SK-MEL-5 (cell line): ENCODE measurements around the gene KDSR. TPM values are rescaled to one million over a fixed set of nuclear protein-coding genes. Genes with fewer than 3 reads are reported as not detected.

Experiments
- DNase-seq: peaks from one replicate; pipeline ENCODE4 v3.0.0-alpha.2; 2016; ENCODE audit warnings: low read depth, low spot score
- in situ Hi-C: cut with HindIII; loops from 2 replicates; pipeline ENCODE4 v1.10.0; 2016; ENCODE audit warnings: low sequenced_read_pairs, high pct_unique_total_duplicates, low pct_unique_long_range_greater_than_20kb
- polyA plus RNA-seq, 2 experiments: library from polyadenylated mRNA; depleted of rRNA; stranded (reverse); fragments of >200 nt; gene quantifications; 2 replicates each; pipeline ENCODE4 v1.2.3, GENCODE V29; 2015
- total RNA-seq: library from RNA; depleted of rRNA; stranded (reverse); fragments of >200 nt; shearing (Covaris generic); gene quantifications from 2 replicates; pipeline ENCODE4 v1.2.3, GENCODE V29; 2014; rRNA removed

KDSR gene, protein sequence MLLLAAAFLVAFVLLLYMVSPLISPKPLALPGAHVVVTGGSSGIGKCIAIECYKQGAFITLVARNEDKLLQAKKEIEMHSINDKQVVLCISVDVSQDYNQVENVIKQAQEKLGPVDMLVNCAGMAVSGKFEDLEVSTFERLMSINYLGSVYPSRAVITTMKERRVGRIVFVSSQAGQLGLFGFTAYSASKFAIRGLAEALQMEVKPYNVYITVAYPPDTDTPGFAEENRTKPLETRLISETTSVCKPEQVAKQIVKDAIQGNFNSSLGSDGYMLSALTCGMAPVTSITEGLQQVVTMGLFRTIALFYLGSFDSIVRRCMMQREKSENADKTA
- total RNA-seq: 27.6 TPM in 2 replicates
- 45.4 and 59.5 TPM in 2 replicates for polyA plus RNA-seq (2015; cell fraction: cytosol; rRNA removed)
- 25.0 and 32.6 TPM in 2 replicates for polyA plus RNA-seq (2015; cell fraction: nucleus; rRNA removed)

DNA sequence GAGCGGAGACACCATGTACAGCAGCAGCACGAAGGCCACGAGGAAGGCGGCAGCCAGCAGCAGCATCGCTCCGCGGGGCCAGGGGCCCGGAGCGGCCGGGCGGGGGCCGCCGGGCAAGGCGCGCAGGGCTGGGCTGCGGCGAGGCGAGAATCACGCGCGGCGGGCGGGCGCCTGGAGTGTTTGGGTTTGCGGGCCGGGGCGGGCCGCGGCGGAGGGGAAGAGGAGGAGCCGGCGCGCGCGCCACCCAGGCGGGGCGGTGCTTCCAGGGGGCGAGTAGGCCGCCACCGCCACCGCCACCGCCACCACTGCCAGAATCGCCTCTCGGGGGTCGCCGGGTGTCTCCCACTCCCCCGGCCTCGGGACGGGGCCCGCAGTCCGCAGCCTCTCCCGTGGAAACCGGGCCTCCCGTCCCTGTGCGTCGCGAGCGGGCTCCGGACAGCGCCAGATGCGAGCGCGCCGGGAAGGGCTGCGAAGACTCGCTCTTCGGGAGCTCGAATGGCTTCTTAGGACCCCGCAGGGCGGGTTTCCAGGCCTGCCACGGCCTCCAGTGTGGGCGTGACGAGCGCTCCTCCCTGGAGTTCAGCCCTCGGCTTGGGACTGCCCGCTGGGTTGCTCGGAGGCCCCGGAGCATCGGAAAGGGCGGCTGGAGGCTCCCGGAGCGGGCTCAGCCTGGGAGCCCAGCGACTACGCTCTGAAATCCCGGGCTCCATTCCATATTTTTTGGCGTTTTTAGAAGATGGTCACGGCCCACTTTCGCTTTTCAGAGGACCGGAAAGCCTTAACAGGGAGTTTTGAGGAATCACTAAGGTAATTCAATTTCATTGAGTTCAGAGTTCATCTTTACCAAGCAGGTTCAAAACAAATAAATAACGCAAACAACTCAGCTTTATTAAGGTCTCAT, at the start of gene KDSR:
TSS of gene KDSR (minus strand) at position 154 of the 901 bp plus-strand sequence. CDS start at position 66, 88 bp downstream.
- DNase-seq: peak; percentile 97
- in situ Hi-C loops: no loop called here

DNA sequence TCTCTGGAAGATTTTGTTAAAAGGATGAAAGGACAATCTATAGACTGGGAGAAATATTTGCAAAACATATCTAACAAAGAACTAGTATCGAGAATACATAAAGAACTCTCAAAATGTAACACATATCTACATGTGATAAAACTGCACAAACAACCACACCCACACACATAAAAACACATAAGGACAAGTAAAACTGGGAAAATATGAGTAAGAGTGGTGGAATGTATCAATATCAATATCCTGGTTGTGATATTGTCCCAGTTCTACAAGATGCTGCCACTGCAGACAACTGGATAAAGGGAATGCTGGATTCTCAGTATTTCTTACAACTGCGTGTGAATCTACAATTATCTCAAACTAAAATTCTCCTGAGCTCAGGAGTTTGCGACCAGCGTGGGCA, 45.9 kb upstream of the KDSR start:
- in situ Hi-C loops: no loop called here

DNA sequence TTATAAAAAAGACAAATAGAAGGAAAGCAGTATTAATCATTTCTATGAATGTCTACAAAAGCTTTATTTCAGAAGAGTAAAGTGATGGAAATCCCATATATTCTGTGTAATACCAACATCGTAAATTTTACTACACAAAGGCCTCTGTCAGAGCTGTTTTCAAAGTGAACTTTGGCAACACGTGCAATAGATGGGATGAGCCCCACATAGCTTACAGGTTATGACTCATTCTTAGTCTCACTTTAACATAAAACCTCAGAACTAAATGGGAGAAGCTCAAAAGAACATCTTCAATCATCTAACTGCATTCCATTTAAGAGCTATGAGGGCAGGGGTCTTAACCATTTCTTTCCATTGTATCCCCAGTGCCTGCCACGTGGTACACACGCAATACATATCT, 43.8 kb upstream of the KDSR start:
- DNase-seq: no peak
- in situ Hi-C loops: no loop called here

More for the DNA sequence above, 45.9 kb upstream of the KDSR start:
- DNase-seq: no peak

DNA sequence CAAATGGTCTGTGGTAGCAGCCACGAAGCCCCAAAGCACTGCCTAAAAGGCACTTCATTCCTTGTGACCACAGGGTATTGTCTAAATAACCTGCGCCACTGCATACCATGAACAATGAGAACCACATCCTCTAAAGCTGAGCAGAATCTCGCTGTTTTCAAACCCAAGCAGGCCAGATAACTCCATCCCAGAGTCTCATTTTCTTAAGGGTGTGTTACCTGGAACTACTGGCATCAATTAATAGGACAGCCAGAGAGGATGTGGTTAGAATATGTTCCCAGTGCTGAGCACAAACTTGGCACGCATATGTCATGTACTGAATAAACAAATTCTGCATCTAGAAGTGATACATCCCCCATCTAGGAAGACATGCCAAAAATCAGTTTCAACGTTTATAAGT, 42.3 kb upstream of the KDSR start:
- in situ Hi-C loops: no loop called here
- DNase-seq: no peak

DNA sequence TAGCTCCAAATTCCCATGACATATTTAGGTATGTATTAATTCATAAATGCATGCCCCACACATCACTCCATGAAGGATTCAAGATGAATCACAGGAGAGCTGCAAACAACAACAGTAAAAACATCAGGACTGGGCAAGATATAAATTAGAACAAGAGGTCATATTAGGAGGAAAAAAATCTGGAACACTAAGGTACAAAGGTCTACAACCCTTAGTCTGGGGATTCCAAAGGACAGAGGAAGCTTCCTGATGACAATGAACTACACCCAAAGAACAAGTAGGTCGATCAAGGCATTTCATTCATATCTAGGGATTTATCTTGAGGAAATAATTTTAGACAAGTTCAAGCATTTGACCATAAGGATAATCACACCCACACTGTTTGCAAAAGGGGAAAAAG, 40.7 kb upstream of the KDSR start:
- no peak for DNase-seq
- in situ Hi-C loops: no loop called here

DNA sequence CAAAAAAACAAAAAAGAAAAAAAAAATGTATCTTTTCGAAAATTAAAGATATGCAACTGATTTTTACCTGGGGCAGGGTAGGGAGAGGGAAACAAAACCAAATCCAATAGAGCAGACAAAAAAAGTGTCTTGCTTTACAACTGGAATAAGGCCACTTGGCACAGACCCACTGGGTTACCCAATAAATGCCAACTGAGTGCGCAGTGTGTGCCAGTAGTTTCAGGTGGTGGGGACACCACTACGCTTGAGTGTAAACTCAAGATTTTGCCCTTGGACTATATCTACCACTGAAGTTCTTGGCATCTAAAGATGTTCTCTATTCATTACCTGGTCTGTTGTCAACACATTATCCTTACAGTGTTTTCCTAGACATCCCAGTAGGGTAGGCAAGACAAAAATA, 39.0 kb upstream of the KDSR start:
- no peak for DNase-seq
- in situ Hi-C loops: no loop called here

DNA sequence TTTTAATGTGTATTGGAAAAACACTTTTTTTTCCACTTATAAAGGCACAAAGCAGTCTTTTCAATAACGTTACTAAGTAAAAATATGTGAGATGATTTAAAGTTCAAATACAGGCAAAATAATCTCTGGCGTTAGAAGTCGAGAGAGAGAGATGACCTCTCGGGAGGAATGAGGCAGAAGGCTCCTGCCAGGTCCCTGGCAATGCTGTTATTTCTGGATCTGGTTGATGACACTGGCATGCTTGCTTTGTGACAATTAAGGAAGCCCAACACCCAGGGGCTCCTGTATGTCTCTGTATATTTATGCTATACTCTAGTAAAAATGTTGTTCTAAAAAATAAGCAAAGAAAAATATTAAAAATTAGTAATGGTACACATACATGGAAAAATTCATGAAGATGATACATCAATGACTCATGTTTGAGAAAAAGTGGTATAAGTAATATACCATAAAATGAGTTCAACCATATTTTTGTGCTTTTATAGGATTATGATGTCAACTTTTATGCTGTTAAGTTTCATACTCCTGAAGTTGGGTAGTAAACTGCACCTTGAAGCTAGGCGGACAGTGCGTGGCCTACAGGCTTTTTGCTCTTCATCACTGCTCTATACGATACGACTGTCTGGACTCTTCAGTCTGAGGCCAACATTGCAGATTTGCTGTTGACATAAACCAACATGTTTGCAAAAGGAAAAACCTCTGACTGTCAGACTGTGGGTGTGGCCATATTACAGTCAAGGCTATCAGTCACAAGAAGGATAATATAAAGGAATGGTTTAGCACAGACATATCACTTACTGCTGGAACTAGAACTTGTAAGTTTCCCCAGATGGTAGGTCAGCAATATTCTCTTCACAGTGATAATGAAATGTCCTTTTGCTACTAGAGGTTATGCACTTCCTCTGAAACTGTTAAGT, 35.5 kb upstream of the KDSR start:
- in situ Hi-C loops: no loop called here

DNA sequence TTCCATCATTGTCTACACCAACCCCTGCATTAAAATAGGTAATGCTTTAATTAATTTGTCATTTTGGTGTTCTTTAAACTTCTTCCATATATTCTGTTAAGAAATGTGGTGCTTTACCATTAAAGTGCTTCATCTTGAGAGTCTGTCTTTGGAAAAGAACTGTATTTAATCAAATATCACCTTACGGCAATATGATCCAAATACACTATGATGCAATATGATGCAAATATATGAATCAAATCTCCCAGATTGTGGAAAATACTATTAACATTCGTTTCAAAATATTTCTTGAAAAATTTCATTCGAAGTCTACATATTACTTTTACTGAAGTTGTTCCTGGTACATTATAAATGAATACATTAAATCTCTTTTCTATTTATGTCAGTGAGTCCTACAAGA, 32.3 kb upstream of the KDSR start:
- in situ Hi-C loops: no loop called here
- no peak for DNase-seq

More for the DNA sequence above, 35.5 kb upstream of the KDSR start:
- no peak for DNase-seq

DNA sequence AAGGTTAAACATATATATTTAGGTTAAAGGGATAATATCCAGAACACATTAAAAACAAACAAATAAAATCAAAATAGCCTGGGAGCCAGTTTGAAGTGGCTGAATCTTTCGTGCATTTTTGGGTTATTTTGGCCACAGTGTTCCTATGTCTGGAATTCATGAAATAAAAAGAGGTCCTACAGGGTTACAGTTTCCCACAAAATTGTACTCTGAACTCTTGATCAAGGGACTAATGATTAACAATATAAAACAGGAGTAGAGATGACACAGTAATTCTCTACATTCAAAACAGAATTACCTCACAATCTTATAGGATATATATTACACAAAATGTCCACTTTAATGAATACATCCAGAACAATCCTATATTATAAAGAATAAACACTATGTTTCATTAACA, 30.3 kb upstream of the KDSR start:
- no peak for DNase-seq
- in situ Hi-C loops: no loop called here

DNA sequence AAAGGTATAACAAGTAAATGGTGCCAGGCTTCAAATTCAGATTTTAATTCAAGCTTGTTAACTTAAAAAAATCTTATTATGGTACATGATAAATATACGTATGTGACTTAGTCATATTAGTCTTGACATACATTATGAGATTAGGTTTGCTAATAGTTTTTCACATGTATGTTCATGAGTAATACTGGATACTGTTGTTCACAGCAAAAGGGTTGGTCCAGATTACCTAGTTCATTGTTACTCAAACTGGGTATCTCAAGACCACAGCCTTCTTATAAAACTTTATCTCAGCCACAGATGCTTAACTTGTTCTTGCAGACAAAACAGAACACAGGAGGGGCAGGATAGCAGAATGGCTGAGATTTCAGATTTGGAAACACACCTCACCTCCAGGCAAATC, 28.5 kb upstream of the KDSR start:
- in situ Hi-C loops: no loop called here
- DNase-seq: no peak

DNA sequence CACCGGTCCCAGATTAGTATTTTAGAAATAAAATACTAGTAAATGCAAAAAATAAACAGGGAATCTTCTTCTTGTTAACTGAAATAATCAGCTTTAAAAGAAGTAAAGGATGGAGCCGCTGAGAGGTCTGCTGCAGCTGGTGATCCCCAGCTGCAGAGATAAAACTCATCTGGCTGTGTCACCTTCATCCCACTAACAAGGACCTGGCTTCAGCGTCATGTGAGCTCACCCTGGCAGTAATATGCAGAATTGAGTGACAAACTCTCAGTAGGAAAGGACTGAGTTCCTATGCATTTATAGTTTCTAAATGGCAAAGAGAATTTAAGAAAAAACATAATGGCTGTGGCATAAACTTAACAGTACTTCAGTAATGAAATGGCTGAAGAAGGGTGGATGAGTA, 27.9 kb upstream of the KDSR start:
- no peak for DNase-seq
- in situ Hi-C loops: no loop called here

DNA sequence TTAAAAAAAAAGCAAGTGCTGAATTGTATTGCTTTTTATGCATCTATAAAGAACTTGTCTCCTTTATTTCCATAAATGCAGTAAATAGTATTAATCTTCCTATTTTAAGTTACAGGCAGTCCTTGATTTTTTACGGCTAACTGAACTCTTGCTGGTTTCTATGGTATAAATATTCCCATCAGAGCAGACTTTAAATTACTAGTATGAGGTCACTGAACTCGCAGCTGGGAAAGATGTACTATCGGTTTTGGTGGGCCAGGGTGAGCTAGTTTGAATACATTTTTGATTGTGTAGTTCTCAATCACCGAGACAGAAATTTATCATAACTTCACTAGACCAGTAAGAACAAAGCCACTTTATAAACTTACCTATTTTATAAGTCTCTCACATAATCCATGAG, 20.9 kb upstream of the KDSR start:
- in situ Hi-C loops: no loop called here
- no peak for DNase-seq

DNA sequence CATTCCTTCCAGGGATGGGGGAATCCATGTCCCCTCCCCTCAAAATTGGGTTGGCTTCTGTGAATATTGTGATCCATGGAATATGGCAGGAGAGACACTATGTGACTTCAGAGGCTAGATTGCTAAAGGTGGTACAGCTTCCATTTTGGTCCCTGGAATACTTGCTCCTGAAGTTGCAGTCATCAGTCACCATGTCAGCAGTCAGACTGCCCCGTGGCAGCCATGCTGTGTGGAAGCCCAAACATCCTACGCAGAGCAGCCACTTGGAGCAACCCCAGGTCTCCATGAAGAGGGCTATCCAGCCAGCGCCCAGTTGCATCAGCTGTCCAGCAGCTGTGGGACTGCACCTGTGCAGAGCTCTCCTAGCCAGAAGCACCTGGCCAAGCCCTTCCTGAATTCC, 15.8 kb upstream of the KDSR start:
- no peak for DNase-seq
- in situ Hi-C loops: no loop called here

DNA sequence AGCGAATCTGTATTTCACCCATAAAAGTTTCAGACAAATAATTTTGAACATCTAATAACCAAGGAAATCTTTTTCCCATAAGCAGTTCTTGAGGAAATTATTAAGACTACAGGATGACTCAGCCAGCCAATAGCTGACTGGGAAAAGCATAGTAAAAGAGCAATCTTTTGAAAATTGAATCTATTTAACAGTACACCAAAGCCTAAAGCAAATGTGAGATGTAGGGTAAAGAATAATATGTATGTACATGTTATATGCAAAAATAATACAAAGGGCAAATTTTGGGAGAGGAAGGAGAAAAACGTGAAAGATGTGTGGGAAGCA, 12.6 kb upstream of the KDSR start:
- in situ Hi-C loops: no loop called here
- DNase-seq: no peak

DNA sequence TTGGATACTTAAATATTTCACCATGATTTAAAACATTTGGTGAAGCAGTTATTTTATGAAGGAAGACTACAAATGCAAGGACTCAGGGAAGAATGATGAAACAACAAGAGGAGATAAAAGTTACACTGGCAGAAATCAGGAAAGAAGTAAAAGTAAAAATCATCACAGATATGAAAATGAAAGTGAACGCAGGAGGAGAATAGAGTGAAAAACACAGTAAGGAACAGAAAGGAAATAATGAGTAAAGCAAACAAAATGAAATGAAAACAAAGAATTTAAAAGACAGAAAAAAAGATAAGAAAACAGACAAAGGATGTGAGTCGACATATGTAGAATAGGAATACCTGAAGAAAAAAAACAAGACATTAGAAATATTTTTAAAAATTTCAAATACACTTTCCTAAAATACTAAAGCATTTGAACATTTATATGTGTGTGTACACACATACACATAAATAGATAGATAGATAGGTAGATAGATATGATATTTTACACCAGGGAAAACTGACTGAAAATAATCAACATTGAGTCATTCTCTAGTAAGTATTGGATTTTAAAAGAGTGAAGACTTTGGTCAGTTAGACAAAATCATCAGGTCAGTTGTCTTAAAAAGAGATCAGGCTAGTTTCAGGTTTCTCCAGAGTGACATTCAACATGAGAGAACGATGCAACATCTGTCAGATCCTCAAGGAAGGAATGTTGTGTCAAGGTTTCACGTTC, 12.1 kb upstream of the KDSR start:
- in situ Hi-C loops: no loop called here
- no peak for DNase-seq

DNA sequence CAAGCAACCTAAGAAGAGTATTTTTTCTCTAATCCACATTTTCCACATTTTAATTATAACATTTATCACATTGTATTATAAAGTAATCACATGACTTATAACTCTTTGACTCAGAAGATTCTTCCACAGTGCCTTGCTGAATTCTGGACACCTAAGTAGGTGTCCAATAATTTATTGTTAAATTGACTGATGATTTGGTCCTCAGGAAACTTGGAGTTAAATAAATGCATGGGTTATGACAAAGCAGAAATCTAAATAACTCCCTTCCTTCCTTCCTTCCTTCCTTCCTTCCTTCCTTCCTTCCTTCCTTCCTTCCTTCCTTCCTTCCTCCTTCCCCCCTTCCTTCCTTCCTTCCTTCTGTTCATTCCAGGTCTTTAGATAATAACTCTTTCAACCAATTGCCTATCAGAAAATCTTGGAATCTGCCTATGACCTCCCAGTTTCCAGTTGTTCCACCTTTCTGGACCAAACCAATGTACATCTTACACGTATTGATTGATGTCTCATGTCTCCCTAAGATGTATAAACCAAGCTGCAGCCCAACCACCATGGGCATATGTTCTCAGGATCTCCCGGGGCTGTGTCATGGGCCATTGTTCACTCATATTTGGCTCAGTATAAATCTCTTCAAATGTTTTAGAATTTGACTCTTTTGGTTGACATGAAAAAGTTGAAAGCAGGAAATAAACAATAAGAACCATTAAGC, 10.4 kb upstream of the KDSR start:
- DNase-seq: no peak
- in situ Hi-C loops: no loop called here

DNA sequence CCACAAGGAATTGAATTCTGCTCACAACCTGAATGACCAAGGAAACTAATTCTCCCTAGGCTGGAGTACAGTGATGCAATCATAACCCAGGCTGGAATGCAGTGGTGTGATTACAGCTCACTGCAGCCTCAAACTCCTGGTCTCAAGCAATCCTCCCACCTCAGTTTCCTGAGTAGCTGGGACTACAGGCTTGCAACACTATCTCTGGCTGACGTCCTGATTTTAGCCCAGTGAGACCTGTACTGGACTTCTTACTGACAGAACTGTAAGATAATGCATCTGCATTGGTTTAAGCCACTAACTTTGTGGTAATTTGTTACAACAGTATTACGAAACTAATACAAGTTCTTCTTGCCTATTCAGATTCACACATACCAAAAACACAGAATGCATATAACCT, 9.5 kb upstream of the KDSR start:
- in situ Hi-C loops: no loop called here
- no peak for DNase-seq
